ENCODE results near the gene UMPS.
"Not testable (repeated sequence)": the region's sequence is repeated elsewhere in the genome, so short reads cannot be mapped to it uniquely, and the experiment has no call there.

The UMPS gene

GRCh38 chr3:124748560-124749198 is 18.4 kb downstream of the UMPS start:
- no peak for DNase-seq (ENCODE audit: low read depth, low spot score)
- POLR2A ChIA-PET = no interaction called here
- no peak overlapping the region for H3K4me3 ChIP-seq (ENCODE audit: low read depth, low read length)
- TF ChIP-seq CTCF (IDR thresholded peaks at IDR 0.05; ENCODE audit: insufficient read depth, low read length, missing control alignments) = no peak
- CTCF ChIA-PET = no interaction called here

- CTCF ChIA-PET; H3K4me3 ChIP-seq (ENCODE audit: low read depth, low read length); DNase-seq (ENCODE audit: low read depth, low spot score); POLR2A ChIA-PET: not testable (repeated sequence)
Observed at GRCh38 chr3:124749877-124750276, 19.6 kb downstream of the UMPS start.

- ChIA-PET POLR2A (no interaction called here), CTCF (interaction anchor here (1.4 to 1.8 kb wide), 2 partner anchors 9 to 150 kb away, joined by 6 to 10 read pairs; no protein-coding TSS in a partner anchor)
- H3K4me3 ChIP-seq (ENCODE audit: low read depth, low read length) = no peak overlapping the region
- TF ChIP-seq CTCF (IDR thresholded peaks at IDR 0.05; ENCODE audit: insufficient read depth, low read length, missing control alignments) = no peak
- DNase-seq (ENCODE audit: low read depth, low spot score) = no peak
Observed at GRCh38 chr3:124751501-124751900, 21.2 kb downstream of the UMPS start.

GRCh38 chr3:124752051-124752450 is 21.8 kb downstream of the UMPS start:
- no peak for TF ChIP-seq CTCF (IDR thresholded peaks at IDR 0.05; ENCODE audit: insufficient read depth, low read length, missing control alignments)
- CTCF ChIA-PET = interaction anchor here (1.4 to 1.8 kb wide), 2 partner anchors 9 to 149 kb away, joined by 6 to 10 read pairs; no protein-coding TSS in a partner anchor
- POLR2A ChIA-PET = no interaction called here
- no peak overlapping the region for H3K4me3 ChIP-seq (ENCODE audit: low read depth, low read length)
- DNase-seq (ENCODE audit: low read depth, low spot score) = no peak

- DNase-seq (ENCODE audit: low read depth, low spot score); H3K4me3 ChIP-seq (ENCODE audit: low read depth, low read length): not testable (repeated sequence)
- ChIA-PET POLR2A (interaction anchor here (1.9 kb wide), 1 partner anchor 11 kb away, joined by 4 read pairs; no protein-coding TSS in a partner anchor), CTCF (interaction anchor here (1.2 to 15.7 kb wide), 4 partner anchors 14 to 165 kb away, joined by 3 to 467 read pairs (median 3); no protein-coding TSS in a partner anchor)
Observed at GRCh38 chr3:124757926-124758325, 27.7 kb downstream of the UMPS start.

GRCh38 chr3:124758851-124759635 is 28.8 kb downstream of the UMPS start:
- POLR2A ChIA-PET = interaction anchor here (0.6 to 1.9 kb wide), 2 partner anchors 12 to 54 kb away, joined by 3 to 4 read pairs; no protein-coding TSS in a partner anchor
- no peak for TF ChIP-seq CTCF (IDR thresholded peaks at IDR 0.05; ENCODE audit: insufficient read depth, low read length, missing control alignments)

More at GRCh38 chr3:124758851-124759635, 28.8 kb downstream of the UMPS start:
- no peak overlapping the region for H3K4me3 ChIP-seq (ENCODE audit: low read depth, low read length)
- no peak for DNase-seq (ENCODE audit: low read depth, low spot score)
- CTCF ChIA-PET = interaction anchor here (1.1 to 15.7 kb wide), 12 partner anchors 12 to 199 kb away, joined by 3 to 467 read pairs (median 14); no protein-coding TSS in a partner anchor

Data from AG04449 (cell line).